ENCODE measurements around the gene SCAMP1. TPM values are rescaled to one million over a fixed set of nuclear protein-coding genes. Genes with fewer than 3 reads are reported as not detected.

SCAMP1 gene
- total RNA-seq, 1 experiment from 2014 or later, result 36.0 TPM

DNA sequence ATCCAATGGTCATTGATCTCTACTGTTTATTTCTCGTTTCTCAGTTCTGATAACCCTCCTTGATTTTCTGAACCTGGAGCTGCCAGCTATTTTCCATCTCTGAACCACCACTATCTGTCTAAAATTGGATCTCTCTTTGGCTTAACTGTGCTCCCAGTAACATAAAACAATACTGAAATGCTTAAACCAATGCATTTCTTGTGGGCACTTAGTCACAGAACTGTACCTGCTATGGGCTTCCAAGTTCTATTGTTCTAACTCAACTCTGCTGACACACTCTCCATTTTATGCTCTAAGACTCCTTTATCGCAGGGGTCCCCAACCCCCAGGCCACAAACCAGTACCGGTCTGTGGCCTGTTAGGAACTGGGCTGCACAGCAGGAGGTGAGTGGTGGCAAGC lies 167.5 kb downstream of the SCAMP1 start:
- Histone ChIP-seq H3K27ac (ENCODE audit: insufficient read length, low read depth, low read length) (no peak overlapping the region), H3K27me3 (ENCODE audit: insufficient read depth, low read length) (no peaks in the 10 kb centered on the region), H4K20me1 (ENCODE audit: control insufficient read depth, insufficient read depth, insufficient read length) (no peaks in the 10 kb centered on the region), H2BK120ac (ENCODE audit: low read depth, low read length, poor library complexity, severe bottlenecking) (no peak overlapping the region), H2BK15ac (ENCODE audit: low read depth, low read length) (no peak overlapping the region), H2AK5ac (ENCODE audit: insufficient read length, low read length) (no peak overlapping the region), H3K23ac (ENCODE audit: insufficient read length, low read depth, low read length) (no peak overlapping the region), H3K79me1 (ENCODE audit: insufficient read depth, low read depth, low read length, poor library complexity, severe bottlenecking) (no peaks in the 10 kb centered on the region), H4K91ac (ENCODE audit: insufficient read length, low read depth, low read length) (no peak overlapping the region), H3K79me2 (ENCODE audit: insufficient read depth, low read length) (peaks cover 2% of the 10 kb centered on the region; the same call in 1 of the 2 replicates), H3K18ac (ENCODE audit: insufficient read length, low read depth, low read length) (no peak overlapping the region), H3K9ac (ENCODE audit: extremely low read depth, insufficient read length, low read length) (no peak overlapping the region), H2BK12ac (ENCODE audit: insufficient read length, low read depth, low read length) (no peak overlapping the region), H2BK5ac (ENCODE audit: insufficient read length, low read length) (no peak overlapping the region), H2AFZ (ENCODE audit: low read length) (no peak overlapping the region), H3K56ac (ENCODE audit: insufficient read length, low read depth, low read length) (no peak overlapping the region), H3K4ac (ENCODE audit: low read depth, low read length) (no peak overlapping the region), H4K5ac (ENCODE audit: insufficient read length, low read depth, low read length) (no peak overlapping the region), H3K23me2 (ENCODE audit: insufficient read length, low read depth, low read length, poor library complexity, severe bottlenecking) (no peaks in the 10 kb centered on the region), H3K14ac (ENCODE audit: insufficient read depth, low read length) (no peak overlapping the region), H4K8ac (replicated peaks; ENCODE audit: insufficient read length, low read depth, low read length) (no peak overlapping the region), H3T11ph (ENCODE audit: low read length) (no peak overlapping the region), H3K9me3 (ENCODE audit: control insufficient read depth, low read depth, low read length) (no peaks in the 10 kb centered on the region), H3K4me1 (ENCODE audit: insufficient read depth, low read length) (no peaks in the 10 kb centered on the region), H2BK20ac (ENCODE audit: low read depth, low read length, poor library complexity, severe bottlenecking) (no peak overlapping the region), H3K4me2 (ENCODE audit: insufficient read depth, insufficient read length, low read length) (no peak overlapping the region)
- WGBS (ENCODE audit: extremely low coverage, insufficient read length, low lambda C conversion rate), result no CpG with 5 or more reads among the region's 3 CpGs
- Mint-ChIP-seq H3K4me1 (peaks cover 14 to 19% of the 10 kb centered on the region in 2 experiments), H3K9me3 (no peaks in the 10 kb centered on the region), H3K27me3 (ENCODE audit: low read depth) (no peaks in the 10 kb centered on the region; the same call in 1 of the 2 replicates), H3K36me3 (ENCODE audit: insufficient read depth in 1 of 3, low read depth in 3 of 3) (peaks cover 0 to 4% (median 0%) of the 10 kb centered on the region in 3 experiments; a peak in 3 of 7 replicates), H3K27ac (peak overlapping the region in 2 of 3 experiments; percentile 30 to 87; a peak in 3 of 7 replicates), H3K4me3 (no peak overlapping the region)
- TF ChIP-seq, protein P1, sequence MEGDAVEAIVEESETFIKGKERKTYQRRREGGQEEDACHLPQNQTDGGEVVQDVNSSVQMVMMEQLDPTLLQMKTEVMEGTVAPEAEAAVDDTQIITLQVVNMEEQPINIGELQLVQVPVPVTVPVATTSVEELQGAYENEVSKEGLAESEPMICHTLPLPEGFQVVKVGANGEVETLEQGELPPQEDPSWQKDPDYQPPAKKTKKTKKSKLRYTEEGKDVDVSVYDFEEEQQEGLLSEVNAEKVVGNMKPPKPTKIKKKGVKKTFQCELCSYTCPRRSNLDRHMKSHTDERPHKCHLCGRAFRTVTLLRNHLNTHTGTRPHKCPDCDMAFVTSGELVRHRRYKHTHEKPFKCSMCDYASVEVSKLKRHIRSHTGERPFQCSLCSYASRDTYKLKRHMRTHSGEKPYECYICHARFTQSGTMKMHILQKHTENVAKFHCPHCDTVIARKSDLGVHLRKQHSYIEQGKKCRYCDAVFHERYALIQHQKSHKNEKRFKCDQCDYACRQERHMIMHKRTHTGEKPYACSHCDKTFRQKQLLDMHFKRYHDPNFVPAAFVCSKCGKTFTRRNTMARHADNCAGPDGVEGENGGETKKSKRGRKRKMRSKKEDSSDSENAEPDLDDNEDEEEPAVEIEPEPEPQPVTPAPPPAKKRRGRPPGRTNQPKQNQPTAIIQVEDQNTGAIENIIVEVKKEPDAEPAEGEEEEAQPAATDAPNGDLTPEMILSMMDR (conservative IDR thresholded peaks at IDR 0.05), result no peak
- no peak for DNase-seq

Other genes starting within 250 kb of the SCAMP1 start
- 41.8 and 43.3 TPM in 2 replicates for gene AP3B1, start 65.9 kb upstream of the SCAMP1 start, total RNA-seq (2021)